Psoas muscle (tissue), 8 donors: ENCODE data around the gene ZBTB16. TPM values are rescaled to one million over a fixed set of nuclear protein-coding genes. Genes with fewer than 3 reads are reported as not detected.
A peak's percentile ranks its signal among the peaks of the same experiment; 100 is the strongest.

ENCODE experiments used
- ATAC-seq, 4 donors: fragments of 200-7000 bp; cut with Tn5 transposase; one replicate each; pipeline ENCODE4 v1.9.1; 2020; ENCODE audit warnings: moderate library complexity in 3 of 4, mild to moderate bottlenecking in 2 of 4
- DNase-seq, 2 donors: peaks; one replicate each; pipeline ENCODE4 v3.0.0-alpha.2; 2020
- H3K27ac ChIP-seq: fragments of 200-600 bp; one replicate; pipeline ENCODE4 v1.8.0; 2022
- H3K27me3 ChIP-seq, 3 donors: fragments of 200-600 bp in 1 of 3; one replicate each; pipeline versions ENCODE4 v1.6.1 to v1.8.0; 2013 to 2022; ENCODE audit warnings: low read length in 2 of 3, mild to moderate bottlenecking in 2 of 3, moderate library complexity in 1 of 3; ENCODE audit not compliant: insufficient read depth in 3 of 3
- H3K36me3 ChIP-seq, 2 donors: fragments of 200-600 bp in 1 of 2; one replicate each; pipeline versions ENCODE4 v1.6.1 to v1.8.0; 2013 to 2022; ENCODE audit warnings: low read depth in 1 of 2, mild to moderate bottlenecking in 1 of 2, moderate library complexity in 1 of 2; ENCODE audit not compliant: insufficient read depth in 1 of 2
- H3K4me1 ChIP-seq: fragments of 200-600 bp; one replicate; pipeline ENCODE4 v1.8.0; 2022
- H3K4me3 ChIP-seq: fragments of 200-600 bp; one replicate; pipeline ENCODE4 v1.8.0; 2022; ENCODE audit warnings: mild to moderate bottlenecking
- H3K9me3 ChIP-seq: fragments of 200-600 bp; one replicate; pipeline ENCODE4 v1.8.0; 2022
- WGBS, 3 donors: extraction: QIAGEN DNeasy Blood & Tissue Kit; methylation state at CpG; one replicate each; pipeline versions ENCODE4 v1.1.6 to v1.1.7; 2013; 5-methylcytosine and 5-hydroxymethylcytosine counted together
- intact Hi-C, 2 donors: fragments of 100-400 bp; cut with DNase I; formaldehyde crosslinking; loops; one replicate each; pipeline versions ENCODE4 v1.11.0 to v1.14.2; 2022
- polyA plus RNA-seq, 3 donors: library from polyadenylated mRNA; stranded (reverse); fragments of 200-250 nt; gene quantifications; one replicate each; pipeline ENCODE4 v1.2.3, GENCODE V29; 2013
- total RNA-seq, 4 donors: library from RNA; stranded (reverse); fragmentation: NEBNext Ultra II Directional in 2 of 4; extraction: Animal tissue kit (Norgen Biotek cat#: 25700) in 2 of 4; gene quantifications; one replicate each; pipeline versions ENCODE4 v1.2.1 to v1.2.4, GENCODE V29; 2021 to 2023
- TF ChIP-seq, protein P1 (sequence below): fragments of 200-600 bp; IDR thresholded peaks from one replicate; pipeline ENCODE4 v1.8.0; 2022; ENCODE audit warnings: antibody characterized with exemption
- donor health status: healthy with polysubstance abuse.
- donor health status: DM: no; HTN: no; CAD: no; lungs with moderate emphysema.
- donor health status: Bipolar disorder and iron deficiency.
- donor health status: healthy.
- donor health status: DM: yes; HTN: yes; CAD: no.
- donor health status: DM: no; HTN: no; CAD: no.
- donor health status: DM: no; HTN: no; CAD: no.
- donor health status: DM: yes; HTN: yes; CAD: no.

ZBTB16 gene
- total and polyA plus RNA-seq, 7 donors: 11.7 to 299 (median 89.8) TPM

DNA sequence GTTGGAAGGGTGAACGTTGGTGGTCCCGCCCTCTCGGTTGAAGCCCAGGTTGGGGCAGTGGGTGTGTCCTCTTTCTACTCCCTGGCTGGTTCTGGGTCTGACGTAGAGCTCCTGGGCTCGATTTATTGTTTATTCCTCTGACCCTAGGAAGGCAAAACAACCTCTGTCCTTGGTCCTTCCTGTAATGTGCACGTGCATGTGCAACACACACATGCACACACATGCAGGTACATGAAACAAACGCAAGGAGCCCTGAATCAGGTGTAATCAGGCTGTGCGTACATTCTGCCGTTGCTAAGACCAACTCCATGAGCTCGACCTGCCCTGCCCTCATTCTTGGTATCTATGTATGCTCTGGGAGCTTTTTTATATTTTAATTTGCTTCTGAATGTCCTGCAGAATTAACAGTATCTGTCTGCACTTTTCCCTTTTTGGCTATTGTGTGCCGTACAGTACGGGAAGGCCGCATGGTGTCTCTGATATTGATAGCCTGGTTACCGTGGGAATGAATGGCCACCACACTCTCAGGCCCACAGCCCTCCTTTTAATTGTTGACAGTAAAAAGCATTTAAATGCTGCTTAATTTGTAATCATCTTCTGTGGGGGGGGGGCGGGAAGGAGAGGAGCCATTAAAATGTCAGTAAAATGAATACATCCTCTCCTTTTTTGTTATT is 170.7 kb downstream of the ZBTB16 start:
- Histone ChIP-seq H3K27me3 (no peaks in the 10 kb centered on the region), H3K4me3 (no peak overlapping the region), H3K4me1 (peaks cover 93% of the 10 kb centered on the region), H3K36me3 (peaks cover 0 to 21% of the 10 kb centered on the region in 2 donors), H3K9me3 (no peaks in the 10 kb centered on the region), H3K27ac (peak overlapping the region; percentile 74)
- intact Hi-C loops: no loop called here
- 62 to 79% (median 62%) methylated on average over 15 of the region's 15 CpGs for WGBS, 3 donors
- ATAC-seq (no peak), DNase-seq (no peak)
- TF ChIP-seq, protein P1, sequence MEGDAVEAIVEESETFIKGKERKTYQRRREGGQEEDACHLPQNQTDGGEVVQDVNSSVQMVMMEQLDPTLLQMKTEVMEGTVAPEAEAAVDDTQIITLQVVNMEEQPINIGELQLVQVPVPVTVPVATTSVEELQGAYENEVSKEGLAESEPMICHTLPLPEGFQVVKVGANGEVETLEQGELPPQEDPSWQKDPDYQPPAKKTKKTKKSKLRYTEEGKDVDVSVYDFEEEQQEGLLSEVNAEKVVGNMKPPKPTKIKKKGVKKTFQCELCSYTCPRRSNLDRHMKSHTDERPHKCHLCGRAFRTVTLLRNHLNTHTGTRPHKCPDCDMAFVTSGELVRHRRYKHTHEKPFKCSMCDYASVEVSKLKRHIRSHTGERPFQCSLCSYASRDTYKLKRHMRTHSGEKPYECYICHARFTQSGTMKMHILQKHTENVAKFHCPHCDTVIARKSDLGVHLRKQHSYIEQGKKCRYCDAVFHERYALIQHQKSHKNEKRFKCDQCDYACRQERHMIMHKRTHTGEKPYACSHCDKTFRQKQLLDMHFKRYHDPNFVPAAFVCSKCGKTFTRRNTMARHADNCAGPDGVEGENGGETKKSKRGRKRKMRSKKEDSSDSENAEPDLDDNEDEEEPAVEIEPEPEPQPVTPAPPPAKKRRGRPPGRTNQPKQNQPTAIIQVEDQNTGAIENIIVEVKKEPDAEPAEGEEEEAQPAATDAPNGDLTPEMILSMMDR: no peak

DNA sequence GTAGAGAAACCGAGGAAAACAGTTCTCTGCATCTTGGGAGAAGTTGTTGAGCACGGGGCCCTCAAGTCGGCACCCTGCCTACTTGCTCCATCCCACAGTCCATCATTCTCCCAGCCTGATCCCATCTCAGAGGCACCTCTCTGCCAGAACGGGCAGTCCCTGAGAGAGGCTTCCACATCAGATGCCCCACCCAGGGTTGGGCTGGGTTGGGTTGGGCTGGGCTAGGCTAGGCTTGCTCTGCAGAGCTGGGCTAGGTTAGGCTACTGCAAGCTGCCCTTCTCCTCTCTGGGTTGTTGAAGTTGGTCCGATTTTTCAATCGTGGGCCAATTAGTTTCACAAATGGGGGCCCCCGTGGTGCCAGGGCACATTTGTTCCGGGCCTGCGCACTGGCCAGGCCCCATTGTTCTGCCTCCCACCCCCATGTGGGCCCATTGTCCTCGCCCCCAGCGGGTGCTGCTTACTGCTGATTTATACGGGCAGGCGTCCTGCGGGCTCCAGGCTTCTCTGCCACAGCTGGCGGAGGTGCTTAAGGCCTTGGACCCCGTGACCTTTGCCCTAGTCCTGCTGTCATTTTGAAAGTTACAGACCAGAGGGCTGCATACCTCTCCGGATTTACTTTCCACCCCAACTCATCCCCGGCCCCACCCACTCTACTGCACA is 173.0 kb downstream of the ZBTB16 start:
- no peaks in the 10 kb centered on the region for H3K36me3 ChIP-seq

DNA sequence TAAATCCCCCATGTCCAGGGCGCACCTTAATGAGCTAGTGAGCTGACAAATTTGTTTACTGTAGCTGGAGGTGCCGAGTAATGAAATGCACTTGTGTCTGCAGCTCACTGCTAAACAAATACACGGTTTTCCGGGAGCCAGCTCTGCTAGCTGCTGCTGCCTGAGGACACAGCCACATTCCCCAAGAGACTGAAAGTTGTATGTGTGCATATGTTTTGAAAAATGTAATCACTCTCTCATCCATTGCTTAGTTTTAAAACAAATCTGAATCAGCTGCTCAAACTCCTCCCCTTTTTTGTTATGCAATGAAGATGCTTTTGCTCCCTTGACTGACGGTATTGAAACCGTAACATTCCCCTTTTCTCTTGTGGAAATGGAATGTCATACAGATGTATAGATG is 174.2 kb downstream of the ZBTB16 start:
- TF ChIP-seq, protein P1: no peak
- DNase-seq (no peak), ATAC-seq (no peak)
- Histone ChIP-seq H3K9me3 (no peaks in the 10 kb centered on the region), H3K4me3 (no peak overlapping the region), H3K27ac (peak overlapping the region; percentile 78), H3K27me3 (no peaks in the 10 kb centered on the region), H3K4me1 (peaks cover 93% of the 10 kb centered on the region), H3K36me3 (no peaks in the 10 kb centered on the region)
- 69 to 82% (median 71%) methylated on average over 6 of the region's 6 CpGs for WGBS, 3 donors
- intact Hi-C loops: no loop called here

More for the DNA sequence above, 173.0 kb downstream of the ZBTB16 start:
- H3K27me3 ChIP-seq: no peaks in the 10 kb centered on the region
- ATAC-seq (peak; percentile 45 to 57 (median 47)), DNase-seq (no peak)
- TF ChIP-seq, protein P1: no peak
- peaks cover 93% of the 10 kb centered on the region for H3K4me1 ChIP-seq
- no peak overlapping the region for H3K4me3 ChIP-seq
- no peaks in the 10 kb centered on the region for H3K9me3 ChIP-seq
- peak overlapping the region; percentile 65 for H3K27ac ChIP-seq
- intact Hi-C loops: no loop called here
- 45 to 60% (median 49%) methylated on average over 17 to 18 of the region's 18 CpGs for WGBS, 3 donors

DNA sequence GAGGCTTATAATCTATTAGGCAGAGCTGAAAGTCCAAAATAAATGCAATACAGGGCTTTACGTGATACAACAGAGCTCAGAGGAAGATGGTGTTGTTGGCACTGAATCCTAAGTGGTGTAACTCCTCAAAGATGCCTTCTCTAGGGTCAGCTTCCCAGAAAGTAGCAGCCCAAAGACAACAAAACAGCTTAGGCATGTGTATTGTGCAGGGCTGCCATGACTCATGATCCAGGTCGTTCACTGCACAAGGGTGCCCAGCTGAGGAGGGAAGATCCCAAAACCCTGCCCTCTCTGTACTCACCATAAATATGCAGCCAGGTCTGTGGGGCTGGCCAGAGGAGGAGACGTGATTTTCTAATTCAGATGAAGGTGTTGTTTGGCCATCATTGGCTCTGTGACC is 177.3 kb downstream of the ZBTB16 start:
- peaks cover 93% of the 10 kb centered on the region for H3K4me1 ChIP-seq
- H3K4me3 ChIP-seq: no peak overlapping the region
- H3K36me3 ChIP-seq: peaks cover 0 to 24% of the 10 kb centered on the region in 2 donors
- no peaks in the 10 kb centered on the region for H3K9me3 ChIP-seq
- intact Hi-C loops: no loop called here
- TF ChIP-seq, protein P1: no peak
- H3K27ac ChIP-seq: peak overlapping the region; percentile 78
- 51 to 79% (median 55%) methylated on average over 3 of the region's 3 CpGs for WGBS, 3 donors
- DNase-seq (no peak), ATAC-seq (peak; percentile 64 to 74 (median 69))
- H3K27me3 ChIP-seq: no peaks in the 10 kb centered on the region
